ENCODE data around the gene LMBRD1. TPM values are rescaled to one million over a fixed set of nuclear protein-coding genes. Genes with fewer than 3 reads are reported as not detected.

Gene LMBRD1
- total and polyA plus RNA-seq, 2 of the 4 experiments (the other 2 are of a cell fraction), result 3.9 to 8.7 TPM

GRCh38 chr6:69796073-69796641, 653 bp downstream of the LMBRD1 start (continued):
- TF ChIP-seq RAD21 (IDR thresholded peaks at IDR 0.05; ENCODE audit: low read length), result no peak

DNA sequence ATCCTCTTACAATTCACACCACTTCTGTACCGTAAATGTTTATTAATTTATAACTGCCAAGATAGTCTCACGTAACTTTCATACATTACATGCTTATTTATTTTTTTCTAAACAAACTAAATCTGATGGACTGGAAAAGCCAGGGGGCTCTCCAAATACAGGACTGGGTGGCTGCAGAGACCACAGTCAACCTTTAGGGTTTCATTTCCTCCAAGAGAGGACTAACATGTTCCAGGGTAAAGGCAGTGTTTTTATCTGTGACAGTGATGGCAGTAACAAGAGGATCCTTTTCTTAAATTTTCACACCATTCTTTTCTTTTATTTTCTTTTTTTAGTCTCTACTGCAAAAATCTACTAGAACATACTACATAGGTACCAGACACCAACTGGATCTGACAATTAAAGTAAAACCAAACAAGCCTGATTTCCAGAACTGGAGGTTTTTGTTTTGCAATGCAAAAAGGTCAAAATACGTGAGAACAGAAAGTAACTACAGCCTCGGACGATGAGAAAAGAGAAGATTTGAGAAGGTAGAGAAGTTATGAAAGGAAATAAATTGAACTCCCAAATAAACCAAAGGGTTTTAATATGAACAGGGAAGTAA, 1.2 kb downstream of the LMBRD1 start:
- H3K27me3 ChIP-seq (ENCODE audit: control insufficient read depth, insufficient read depth, low read length), result no peaks in the 10 kb centered on the region
- ChIA-PET CTCF (interaction anchor here (1.3 kb wide), 1 partner anchor 18 kb away, joined by 3 read pairs; no protein-coding TSS in a partner anchor), POLR2A (ENCODE audit: unreplicated experiment) (no interaction called here)
- no peak overlapping the region for H3K14ac ChIP-seq (replicated peaks; ENCODE audit: low read depth, low read length)
- 0 out of 2 replicates have a peak, but pooled peaks cover 2% of the 10 kb centered on the region for H3K4me1 ChIP-seq (ENCODE audit: control insufficient read depth, insufficient read depth, low read length)
- no peaks in the 10 kb centered on the region for H3K9me3 ChIP-seq (ENCODE audit: control insufficient read depth, insufficient read depth, low read length)
- no peak overlapping the region for H2BK120ac ChIP-seq (ENCODE audit: low read depth, low read length)
- H3K9ac ChIP-seq (ENCODE audit: low read depth, low read length), result no peak overlapping the region; the same call in 1 of the 2 replicates
- no TSS peak for BruUV-seq (replicated peaks)
- H2BK20ac ChIP-seq (ENCODE audit: low read depth, low read length), result no peak overlapping the region
- no peak overlapping the region for H4K5ac ChIP-seq (ENCODE audit: low read depth, low read length)
- no peak overlapping the region for H2AFZ ChIP-seq (replicated peaks; ENCODE audit: low read length, poor library complexity)
- H3K79me1 ChIP-seq (ENCODE audit: low read depth in 1 of 2, low read length in 2 of 2), result peaks cover 4 to 5% of the 10 kb centered on the region in 2 experiments
- peak overlapping the region; percentile 94 for H3K4me2 ChIP-seq (ENCODE audit: low read depth, low read length)
- peak overlapping the region; percentile 94 for H3K4me3 ChIP-seq (ENCODE audit: insufficient read depth, low read depth, low read length)
- no CpG with 5 or more reads among the region's 5 CpGs for WGBS, 2 experiments (ENCODE audit: extremely low coverage in 2 of 2, insufficient read length in 1 of 2)
- H3K23ac ChIP-seq (ENCODE audit: low read depth, low read length), result no peak overlapping the region
- no peak overlapping the region for H2AK9ac ChIP-seq (replicated peaks; ENCODE audit: low read depth, low read length, poor library complexity)
- no peak overlapping the region for H2AK5ac ChIP-seq (ENCODE audit: low read depth, low read length)
- H3K9me1 ChIP-seq (ENCODE audit: insufficient read depth, low read length), result no peaks in the 10 kb centered on the region
- H4K20me1 ChIP-seq (ENCODE audit: insufficient read depth, low read length), result no peaks in the 10 kb centered on the region
- dilution Hi-C loops (cut with HindIII; ENCODE audit: low sequenced_read_pairs, unreplicated experiment), result no loop called here
- no peak overlapping the region for H4K91ac ChIP-seq (ENCODE audit: insufficient read depth, low read depth, low read length)
- H3K56ac ChIP-seq (ENCODE audit: extremely low read depth, insufficient read depth, low read length), result no peak overlapping the region
- DNase-seq (no peak), ATAC-seq (ENCODE audit: low read depth) (no peak)
- H4K8ac ChIP-seq (ENCODE audit: low read depth in 2 of 2, low read length in 2 of 2), result no peak overlapping the region; a peak in 1 of 4 replicates
- no peak overlapping the region for H2BK5ac ChIP-seq (ENCODE audit: low read depth, low read length, poor library complexity, severe bottlenecking)
- H2BK15ac ChIP-seq (ENCODE audit: low read depth, low read length), result no peak overlapping the region
- H3K4ac ChIP-seq (ENCODE audit: low read depth, low read length), result no peak overlapping the region
- in situ Hi-C loops (cut with MboI; ENCODE audit: low sequenced_read_pairs), result no loop called here
- intact Hi-C loops (cut with micrococcal nuclease), result no loop called here
- no peak overlapping the region for H3K18ac ChIP-seq (ENCODE audit: low read depth, low read length)
- TF ChIP-seq BHLHE40 (IDR thresholded peaks at IDR 0.05; ENCODE audit: low read depth, low read length) (no peak), MAFK (IDR thresholded peaks at IDR 0.05; ENCODE audit: low read depth, low read length) (no peak), NFE2L2 (IDR thresholded peaks at IDR 0.05; ENCODE audit: low read depth, low read length) (no peak)
- H3K27ac ChIP-seq (ENCODE audit: insufficient read depth, low read length), result no peak overlapping the region
- no peaks in the 10 kb centered on the region for H3K36me3 ChIP-seq (ENCODE audit: control insufficient read depth, insufficient read depth, low read length)
